Measurements from ENCODE around the gene KRTAP16-1.

The KRTAP16-1 gene

GRCh38 chr17:41328207-41328606 is 19.1 kb upstream of the KRTAP16-1 start:
- DNase-seq = no peak

- no peak for DNase-seq
These were observed 18.5 kb upstream of the KRTAP16-1 start for GRCh38 chr17:41327411-41328120.

- no peak for DNase-seq
These were observed 17.4 kb upstream of the KRTAP16-1 start for GRCh38 chr17:41326173-41327145.

GRCh38 chr17:41325611-41326010 is 16.5 kb upstream of the KRTAP16-1 start:
- no peak for DNase-seq

GRCh38 chr17:41325126-41325525 is 16.0 kb upstream of the KRTAP16-1 start:
- no peak for DNase-seq

GRCh38 chr17:41324180-41325075 is 15.3 kb upstream of the KRTAP16-1 start:
- peak; percentile 13 for DNase-seq

- no peak for DNase-seq
These were observed 14.1 kb upstream of the KRTAP16-1 start for GRCh38 chr17:41322903-41323895.

- peak; percentile 41 for DNase-seq
These were observed 13.2 kb upstream of the KRTAP16-1 start for GRCh38 chr17:41322094-41322902.

GRCh38 chr17:41318231-41318630 is 9.1 kb upstream of the KRTAP16-1 start:
- no peak for DNase-seq

GRCh38 chr17:41315814-41316445 is 6.8 kb upstream of the KRTAP16-1 start:
- no peak for DNase-seq

GRCh38 chr17:41315204-41315794 is 6.2 kb upstream of the KRTAP16-1 start, which contains the start of gene KRTAP17-1:
Gene KRTAP17-1, minus strand, starts transcription at chr17:41315710. Its CDS starts 60 bp downstream, at chr17:41315650.
- no peak for DNase-seq

GRCh38 chr17:41311111-41311510 is 2.0 kb upstream of the KRTAP16-1 start:
- no peak for DNase-seq

GRCh38 chr17:41308251-41308917 is 725 bp downstream of the KRTAP16-1 start:
- no peak for DNase-seq

GRCh38 chr17:41307647-41308046 is 1.5 kb downstream of the KRTAP16-1 start:
- no peak for DNase-seq

- no peak for DNase-seq
These were observed 5.0 kb downstream of the KRTAP16-1 start for GRCh38 chr17:41304091-41304490.

GRCh38 chr17:41302981-41303380 is 6.1 kb downstream of the KRTAP16-1 start:
- DNase-seq = no peak

GRCh38 chr17:41301916-41302901 is 6.9 kb downstream of the KRTAP16-1 start, which contains the start of gene KRTAP29-1:
Gene KRTAP29-1, minus strand, starts transcription at chr17:41302851. Its CDS starts 0 bp downstream, at chr17:41302851.
- no peak for DNase-seq

All from NCI-H526 treated with DMSO at 0.1 percent for 48 hours (cell line).